Right atrium auricular region (tissue), 2 donors: ENCODE results near the gene ABL2. TPM values are rescaled to one million over a fixed set of nuclear protein-coding genes. Genes with fewer than 3 reads are reported as not detected.

Experiments
- DNase-seq: peaks from one replicate; pipeline ENCODE4 v3.0.0-alpha.2; 2019; ENCODE audit warnings: low spot score
- H3K27ac ChIP-seq, 2 donors: fragments of 200-600 bp; sonication (generic); 1 replicate in 1 of 2; 2 replicates in 1 of 2; pipeline ENCODE4 v1.5.1; 2016 to 2019
- H3K27me3 ChIP-seq, 2 donors: fragments of 200-600 bp; sonication (generic); one replicate each; pipeline versions ENCODE4 v1.5.1 to v1.6.0; 2017 to 2019
- H3K36me3 ChIP-seq: fragments of 200-600 bp; sonication (generic); one replicate; pipeline ENCODE4 v1.5.1; 2016
- H3K4me1 ChIP-seq, 2 donors: fragments of 200-600 bp; sonication (generic); one replicate each; pipeline versions ENCODE4 v1.5.1 to v1.6.0; 2017 to 2019
- H3K4me3 ChIP-seq, 2 donors: fragments of 200-600 bp; sonication (generic); 1 replicate in 1 of 2; 2 replicates in 1 of 2; pipeline ENCODE4 v1.5.1; 2017 to 2019; ENCODE audit warnings: mild to moderate bottlenecking in 1 of 2, moderate library complexity in 1 of 2
- H3K9me3 ChIP-seq, 2 donors: fragments of 200-600 bp; sonication (generic); one replicate each; pipeline ENCODE4 v1.5.1; 2019
- CTCF ChIP-seq, 2 donors: fragments of 200-600 bp; sonication (generic); IDR thresholded peaks; one replicate each; pipeline ENCODE4 v1.5.1; 2019; ENCODE audit warnings: antibody characterized with exemption in 2 of 2
- total RNA-seq, 2 donors: library from RNA; depleted of rRNA; stranded (reverse); fragments of >200 nt; gene quantifications; one replicate each; pipeline ENCODE4 v1.1.0, GENCODE V29; 2016

ABL2 gene
- total RNA-seq, 2 donors from 2014 or later: 6.3 to 12.1 TPM

GRCh38 chr1:179092896-179093461 lies 136.5 kb downstream of the ABL2 start:
- no peak overlapping the region for H3K4me3 ChIP-seq
- DNase-seq: no peak
- no peak overlapping the region for H3K27ac ChIP-seq
- no peak for TF ChIP-seq CTCF (IDR thresholded peaks at IDR 0.05)
- peaks cover 31% of the 10 kb centered on the region for H3K36me3 ChIP-seq
- peaks cover 0 to 27% of the 10 kb centered on the region in 2 donors for H3K4me1 ChIP-seq
- H3K27me3 ChIP-seq: no peaks in the 10 kb centered on the region
- no peaks in the 10 kb centered on the region for H3K9me3 ChIP-seq

- DNase-seq: peak; percentile 83
- TF ChIP-seq CTCF (IDR thresholded peaks at IDR 0.05): no peak
- Histone ChIP-seq H3K4me3 (no peak overlapping the region), H3K27ac (peak overlapping the region; percentile 43 to 58), H3K27me3 (no peaks in the 10 kb centered on the region), H3K4me1 (peaks cover 0 to 27% of the 10 kb centered on the region in 2 donors), H3K36me3 (peaks cover 36% of the 10 kb centered on the region), H3K9me3 (no peaks in the 10 kb centered on the region)
Measured at GRCh38 chr1:179091691-179092165, 137.7 kb downstream of the ABL2 start.

GRCh38 chr1:179090923-179091322 lies 138.6 kb downstream of the ABL2 start:
- Histone ChIP-seq H3K4me1 (peaks cover 0 to 27% of the 10 kb centered on the region in 2 donors), H3K36me3 (peaks cover 40% of the 10 kb centered on the region), H3K9me3 (no peaks in the 10 kb centered on the region), H3K27ac (peak overlapping the region; percentile 43 to 58), H3K4me3 (no peak overlapping the region), H3K27me3 (no peaks in the 10 kb centered on the region)
- DNase-seq: no peak
- no peak for TF ChIP-seq CTCF (IDR thresholded peaks at IDR 0.05)

GRCh38 chr1:179090522-179090921 lies 139.0 kb downstream of the ABL2 start:
- Histone ChIP-seq H3K27ac (peak overlapping the region; percentile 43 to 58), H3K36me3 (peaks cover 41% of the 10 kb centered on the region), H3K4me1 (peaks cover 0 to 27% of the 10 kb centered on the region in 2 donors), H3K9me3 (no peaks in the 10 kb centered on the region), H3K27me3 (no peaks in the 10 kb centered on the region), H3K4me3 (no peak overlapping the region)
- DNase-seq: no peak
- TF ChIP-seq CTCF (IDR thresholded peaks at IDR 0.05): peak in 1 of 2 donors; percentile 23

- peaks cover 0 to 27% of the 10 kb centered on the region in 2 donors for H3K4me1 ChIP-seq
- peaks cover 36% of the 10 kb centered on the region for H3K36me3 ChIP-seq
- no peak for DNase-seq
- TF ChIP-seq CTCF (IDR thresholded peaks at IDR 0.05): no peak
- no peak overlapping the region for H3K4me3 ChIP-seq
- H3K9me3 ChIP-seq: no peaks in the 10 kb centered on the region
- H3K27me3 ChIP-seq: no peaks in the 10 kb centered on the region
- peak overlapping the region; percentile 37 to 43 for H3K27ac ChIP-seq
Measured at GRCh38 chr1:179089827-179090482, 139.5 kb downstream of the ABL2 start.
